H1 (cell line): Measurements from ENCODE around the gene AGER. TPM values are rescaled to one million over a fixed set of nuclear protein-coding genes. Genes with fewer than 3 reads are reported as not detected.

Experiments
- CTCF ChIA-PET: fragments of 300-600 bp; sonication (Branson Sonifier 250); formaldehyde crosslinking; loops from one replicate; lab custom pipeline; 2021; ENCODE audit not compliant: partially characterized antibody; lab: Charles Lee
- POLR2A ChIA-PET: fragments of 300-600 bp; sonication (Branson Sonifier 250); formaldehyde crosslinking; loops from one replicate; lab custom pipeline; 2021; ENCODE audit warnings: inconsistent platforms; ENCODE audit not compliant: partially characterized antibody; lab: Charles Lee
- DNase-seq, 2 experiments: peaks; one replicate each; pipeline versions ENCODE4 v3.0.0 to v3.0.0-alpha.2; 2010 to 2022; ENCODE audit warnings: low spot score in 2 of 2, low read depth in 1 of 2, mixed read lengths in 1 of 2
- FAIRE-seq: peaks from 2 replicates; lab custom pipeline; 2011; peaks lifted over from hg19 to GRCh38; lab: Jason Lieb, UNC
- H2AFZ ChIP-seq: 2 replicates; pipeline ENCODE4 v1.8.1; 2012; ENCODE audit warnings: low read length, inconsistent platforms
- H2AK5ac ChIP-seq: 2 replicates; pipeline ENCODE4 v1.6.1; 2013; ENCODE audit warnings: low read depth, low read length
- H2BK120ac ChIP-seq: replicated peaks from 2 replicates; pipeline ENCODE3; 2013; ENCODE audit warnings: low read depth, low read length, inconsistent platforms
- H2BK12ac ChIP-seq: 2 replicates; pipeline ENCODE4 v1.6.1; 2013; ENCODE audit warnings: low read depth, low read length
- H2BK15ac ChIP-seq: 2 replicates; pipeline ENCODE4 v1.6.1; 2013; ENCODE audit warnings: low read length
- H2BK20ac ChIP-seq: 2 replicates; pipeline ENCODE4 v1.6.1; 2013; ENCODE audit warnings: low read length
- H2BK5ac ChIP-seq: 2 replicates; pipeline ENCODE4 v1.6.1; 2013; ENCODE audit warnings: low read depth, low read length
- H3K14ac ChIP-seq: 2 replicates; pipeline ENCODE4 v1.6.1; 2013; ENCODE audit warnings: inconsistent platforms; ENCODE audit not compliant: insufficient read length
- H3K18ac ChIP-seq: 2 replicates; pipeline ENCODE4 v1.6.1; 2013; ENCODE audit warnings: low read length; ENCODE audit errors: extremely low read depth
- H3K23ac ChIP-seq: 2 replicates; pipeline ENCODE4 v1.6.1; 2013; ENCODE audit warnings: inconsistent platforms; ENCODE audit not compliant: insufficient read length
- H3K23me2 ChIP-seq: 2 replicates; pipeline ENCODE4 v1.6.1; 2013; ENCODE audit warnings: low read depth, low read length
- H3K27ac ChIP-seq: 2 replicates; pipeline ENCODE4 v1.6.1; 2011; ENCODE audit warnings: low read depth, low read length, inconsistent platforms
- H3K27me3 ChIP-seq, 4 experiments: replicated peaks in 1 of 4; 1 replicate in 1 of 4; 2 replicates in 3 of 4; pipeline versions ENCODE4 v1.6.1 to v1.8.1; 2011 to 2013; ENCODE audit warnings: low read length in 3 of 4, mild to moderate bottlenecking in 3 of 4, inconsistent platforms in 2 of 4, mixed read lengths in 2 of 4, moderate library complexity in 1 of 4; ENCODE audit not compliant: control insufficient read depth in 3 of 4, insufficient read depth in 3 of 4; ENCODE audit errors: extremely low read depth in 1 of 4
- H3K36me3 ChIP-seq, 4 experiments: 2 replicates each; pipeline versions ENCODE4 v1.6.1 to v1.8.1; 2011 to 2013; ENCODE audit warnings: mild to moderate bottlenecking in 4 of 4, low read length in 3 of 4, moderate library complexity in 2 of 4, control low read depth in 1 of 4, inconsistent platforms in 1 of 4; ENCODE audit not compliant: insufficient read depth in 4 of 4, control insufficient read depth in 2 of 4
- H3K4ac ChIP-seq: replicated peaks from 2 replicates; pipeline ENCODE3; 2013; ENCODE audit warnings: low read length, low read depth, mixed read lengths, inconsistent platforms; ENCODE audit not compliant: insufficient read length
- H3K4me1 ChIP-seq, 4 experiments: replicated peaks in 1 of 4; 1 replicate in 1 of 4; 2 replicates in 3 of 4; pipeline versions ENCODE4 v1.6.1 to v1.8.1; 2011 to 2013; ENCODE audit warnings: low read length in 3 of 4, inconsistent platforms in 2 of 4, mixed read lengths in 1 of 4; ENCODE audit not compliant: insufficient read depth in 4 of 4, control insufficient read depth in 3 of 4
- H3K4me2 ChIP-seq, 2 experiments: 2 replicates each; pipeline versions ENCODE4 v1.6.1 to v1.8.1; 2011 to 2013; ENCODE audit warnings: low read depth in 2 of 2, low read length in 2 of 2, control low read depth in 1 of 2, inconsistent platforms in 1 of 2, mild to moderate bottlenecking in 1 of 2; ENCODE audit not compliant: insufficient read depth in 1 of 2
- H3K4me3 ChIP-seq, 4 experiments: fragments of 200-600, 300-600 bp in 1 of 4; sonication (generic), shearing (Covaris generic), sonication (Bioruptor Twin) in 1 of 4; 2 replicates each; pipeline versions ENCODE4 v1.5.1 to v1.8.1; 2011 to 2016; ENCODE audit warnings: low read length in 4 of 4, low read depth in 3 of 4, control low read depth in 2 of 4, inconsistent platforms in 2 of 4, mild to moderate bottlenecking in 2 of 4, mixed read lengths in 1 of 4, moderate library complexity in 1 of 4; ENCODE audit not compliant: insufficient read depth in 2 of 4; ENCODE audit errors: extremely low read depth in 1 of 4
- H3K56ac ChIP-seq: replicated peaks from 2 replicates; pipeline ENCODE3; 2013; ENCODE audit warnings: low read depth, mild to moderate bottlenecking, mixed read lengths, low read length, inconsistent platforms; ENCODE audit not compliant: insufficient read length
- H3K79me1 ChIP-seq: 2 replicates; pipeline ENCODE4 v1.6.1; 2013; ENCODE audit warnings: low read depth, low read length, control low read depth
- H3K79me2 ChIP-seq, 2 experiments: 2 replicates each; pipeline versions ENCODE4 v1.6.1 to v1.8.1; 2012 to 2013; ENCODE audit warnings: low read length in 2 of 2, mild to moderate bottlenecking in 2 of 2, inconsistent platforms in 1 of 2; ENCODE audit not compliant: insufficient read depth in 2 of 2, control insufficient read depth in 1 of 2
- H3K9ac ChIP-seq, 4 experiments: replicated peaks in 1 of 4; 1 replicate in 1 of 4; 2 replicates in 3 of 4; pipeline versions ENCODE4 v1.6.1 to v1.8.1; 2011 to 2013; ENCODE audit warnings: low read depth in 3 of 4, low read length in 3 of 4, control low read depth in 2 of 4, mild to moderate bottlenecking in 2 of 4, moderate library complexity in 2 of 4, inconsistent platforms in 1 of 4; ENCODE audit errors: extremely low read depth in 1 of 4
- H3K9me3 ChIP-seq, 2 experiments: 2 replicates each; pipeline versions ENCODE4 v1.6.1 to v1.8.1; 2012 to 2013; ENCODE audit warnings: mild to moderate bottlenecking in 2 of 2, moderate library complexity in 2 of 2, control low read depth in 1 of 2, inconsistent platforms in 1 of 2, low read depth in 1 of 2, low read length in 1 of 2, mixed read lengths in 1 of 2; ENCODE audit not compliant: insufficient read depth in 2 of 2
- H4K20me1 ChIP-seq, 2 experiments: replicated peaks in 1 of 2; 2 replicates each; pipeline versions ENCODE3 to v1.8.1; 2011 to 2013; ENCODE audit warnings: inconsistent platforms in 2 of 2, low read length in 2 of 2, mild to moderate bottlenecking in 1 of 2; ENCODE audit not compliant: insufficient read depth in 2 of 2, control insufficient read depth in 1 of 2
- H4K5ac ChIP-seq: 2 replicates; pipeline ENCODE4 v1.6.1; 2013; ENCODE audit warnings: low read length, low read depth, mixed read lengths, inconsistent platforms; ENCODE audit not compliant: insufficient read length
- H4K8ac ChIP-seq: 2 replicates; pipeline ENCODE4 v1.8.0; 2013; ENCODE audit warnings: mild to moderate bottlenecking, moderate library complexity, low read length, inconsistent platforms; ENCODE audit not compliant: insufficient read depth; ENCODE audit errors: extremely low read depth
- H4K91ac ChIP-seq: replicated peaks from 2 replicates; pipeline ENCODE3; 2013; ENCODE audit warnings: low read length, mixed read lengths, inconsistent platforms; ENCODE audit not compliant: insufficient read length
- ATF2 ChIP-seq: IDR thresholded peaks from 2 replicates; pipeline ENCODE4 v1.6.1; 2012; ENCODE audit warnings: low read length, inconsistent platforms
- CBX8 ChIP-seq: fragments of 300-800, 300-1000 bp; sonication (generic); IDR thresholded peaks from 2 replicates; pipeline ENCODE4 v1.7.1; 2016; ENCODE audit warnings: low read depth, low read length, borderline replicate concordance
- CHD2 ChIP-seq: IDR thresholded peaks from 2 replicates; pipeline ENCODE4 v1.6.1; 2012; ENCODE audit warnings: low read length, improper control_type of control experiment
- HDAC2 ChIP-seq, 2 experiments: fragments of 300-600 bp in 1 of 2; sonication (generic) in 1 of 2; IDR thresholded peaks; 2 replicates each; pipeline ENCODE4 v1.6.1; 2011 to 2012; ENCODE audit warnings: low read depth in 2 of 2, low read length in 2 of 2, mild to moderate bottlenecking in 2 of 2, moderate library complexity in 2 of 2, borderline replicate concordance in 1 of 2, inconsistent platforms in 1 of 2
- JUN ChIP-seq: IDR thresholded peaks from 2 replicates; pipeline ENCODE4 v1.6.1; 2011; ENCODE audit warnings: low read depth, mild to moderate bottlenecking, improper control_type of control experiment, low read length
- MAX ChIP-seq: IDR thresholded peaks from 2 replicates; pipeline ENCODE4 v1.6.1; 2012; ENCODE audit warnings: inconsistent platforms
- PHF8 ChIP-seq: fragments of 200-600 bp; sonication (generic); conservative IDR thresholded peaks from 2 replicates; pipeline ENCODE4 v1.7.1; 2012; ENCODE audit warnings: low read depth, mild to moderate bottlenecking, inconsistent platforms, low read length, moderate library complexity
- POLR2A ChIP-seq, 2 experiments: IDR thresholded peaks; 1 replicate in 1 of 2; 2 replicates in 1 of 2; pipeline ENCODE4 v1.6.1; 2011; ENCODE audit warnings: low read depth in 2 of 2, low read length in 2 of 2, mild to moderate bottlenecking in 2 of 2; ENCODE audit errors: control extremely low read depth in 1 of 2
- RNF2 ChIP-seq: fragments of 200-900, 300-1000 bp; sonication (generic); IDR thresholded peaks from 2 replicates; pipeline ENCODE4 v1.7.1; 2016; ENCODE audit warnings: borderline replicate concordance, low read depth, mild to moderate bottlenecking, antibody characterized with exemption, low read length; ENCODE audit not compliant: poor library complexity, severe bottlenecking; ENCODE audit errors: missing control alignments
- SP1 ChIP-seq: IDR thresholded peaks from 2 replicates; pipeline ENCODE4 v1.6.1; 2011; ENCODE audit warnings: low read depth, low read length
- TAF1 ChIP-seq: IDR thresholded peaks from 2 replicates; pipeline ENCODE4 v1.6.1; 2011; ENCODE audit warnings: mild to moderate bottlenecking, low read depth, low read length
- WGBS, 2 experiments: shearing (Covaris generic) in 1 of 2; methylation state at CpG; one replicate each; pipeline versions ENCODE4 v1.1.6 to v1.1.7; 2013 to 2015; ENCODE audit warnings: low lambda C conversion rate in 2 of 2, mixed read lengths in 2 of 2, inconsistent platforms in 1 of 2, low coverage in 1 of 2, missing lambda C conversion rate in 1 of 2; ENCODE audit not compliant: insufficient replicate concordance in 2 of 2, insufficient coverage in 1 of 2, insufficient read length in 1 of 2; ENCODE audit errors: extremely low coverage in 1 of 2, missing lambda C conversion rate in 1 of 2; 5-methylcytosine and 5-hydroxymethylcytosine counted together
- polyA plus RNA-seq, 7 experiments: library from polyadenylated mRNA; depleted of rRNA in 3 of 7; stranded (reverse) in 5 of 7; unstranded in 2 of 7; fragments of >200 nt in 5 of 7; fragments of 200-250 nt in 2 of 7; gene quantifications; 1 replicate in 5 of 7; 2 replicates in 1 of 7; 4 replicates in 1 of 7; pipeline versions ENCODE4 v1.2.1 to v1.2.3, GENCODE V29; 2011 to 2013; ENCODE audit warnings: missing spikeins in 2 of 7, mixed read lengths in 2 of 7
- total RNA-seq: library from RNA; stranded (reverse); fragmentation: NEBNext Ultra II Directional; extraction: Animal tissue kit (Norgen Biotek cat#: 25700); gene quantifications from 2 replicates; pipeline ENCODE4 v1.2.1, GENCODE V29; 2021

The AGER gene
- total and polyA plus RNA-seq, 2 of the 8 experiments (the other 6 are each of a cell fraction or from before 2014, with no cell fraction given) = 3.8 to 10.9 TPM

- no peak overlapping the region for H3K9ac ChIP-seq
- H3K27ac ChIP-seq = no peak overlapping the region
- H2AK5ac ChIP-seq = no peak overlapping the region
- ChIA-PET CTCF (interaction anchor here (0.8 to 1.6 kb wide), 6 partner anchors 19 to 53 kb away, joined by 3 to 4 read pairs (median 4); partner anchors contain the start of gene GPSM3), POLR2A (interaction anchor here (0.7 to 1.3 kb wide), 5 partner anchors 10 to 120 kb away, joined by 3 to 8 read pairs (median 3); no protein-coding TSS in a partner anchor)
- H2AFZ ChIP-seq = no peak overlapping the region
- H2BK5ac ChIP-seq = no peak overlapping the region
- H4K91ac ChIP-seq = no peak overlapping the region
- H4K20me1 ChIP-seq = peaks cover 8 to 11% of the 10 kb centered on the region in 2 experiments
- H2BK120ac ChIP-seq = no peak overlapping the region
- peaks cover 13 to 33% of the 10 kb centered on the region in 2 experiments for H3K79me2 ChIP-seq
- H3K23me2 ChIP-seq = peaks cover 2% of the 10 kb centered on the region; the same call in 1 of the 2 replicates
- H2BK12ac ChIP-seq = no peak overlapping the region
- H4K8ac ChIP-seq = peak overlapping the region; percentile 53; the same call in 1 of the 2 replicates
- peaks cover 4% of the 10 kb centered on the region; the same call in 1 of the 2 replicates for H3K79me1 ChIP-seq
- peaks cover 4 to 41% (median 30%) of the 10 kb centered on the region in 4 experiments for H3K36me3 ChIP-seq
- no peak overlapping the region for H3K14ac ChIP-seq
- H3K9me3 ChIP-seq = no peaks in the 10 kb centered on the region
- FAIRE-seq = no peak
- no peak overlapping the region for H4K5ac ChIP-seq
- no peak overlapping the region for H3K4me3 ChIP-seq
- no peak overlapping the region for H2BK15ac ChIP-seq
- WGBS, 2 experiments = 92% methylated on average over 11 of the region's 11 CpGs; no CpG with 5 or more reads in 1 of the 2 experiments
- H3K4me1 ChIP-seq = peaks cover 4 to 17% (median 9%) of the 10 kb centered on the region in 4 experiments; a peak in 6 of 7 replicates
- no peak overlapping the region for H3K4me2 ChIP-seq
- no peak overlapping the region for H3K4ac ChIP-seq
- no peaks in the 10 kb centered on the region for H3K27me3 ChIP-seq
- H3K23ac ChIP-seq = no peak overlapping the region
- no peak for DNase-seq
- H3K56ac ChIP-seq = no peak overlapping the region
- H3K18ac ChIP-seq = no peak overlapping the region
- no peak overlapping the region for H2BK20ac ChIP-seq
- TF ChIP-seq CBX8 = no peak
- no peak for TF ChIP-seq PHF8
- TF ChIP-seq JUN = no peak
- no peak for TF ChIP-seq POLR2A (IDR thresholded peaks at IDR 0.05; ENCODE audit: control extremely low read depth in 1 of 2, low read depth in 2 of 2, low read length in 2 of 2)
- no peak for TF ChIP-seq RNF2
- no peak for TF ChIP-seq MAX
- no peak for TF ChIP-seq ATF2
- no peak for TF ChIP-seq HDAC2 (IDR thresholded peaks at IDR 0.05; ENCODE audit: borderline replicate concordance in 1 of 2, low read depth in 2 of 2, low read length in 2 of 2)
- no peak for TF ChIP-seq CHD2
- no peak for TF ChIP-seq SP1
- no peak for TF ChIP-seq TAF1
Measured at GRCh38 chr6:32170294-32170693, 13.8 kb downstream of the AGER start.
